OCI-LY1 (cell line): Measurements from ENCODE around the gene ITGB3BP.

Source experiments
- H2AFZ ChIP-seq: fragments of 200-600 bp; sonication (generic), shearing (Covaris generic); 2 replicates; pipeline ENCODE4 v1.6.0; 2014; ENCODE audit warnings: antibody characterized with exemption, mild to moderate bottlenecking, low read length
- H3F3A ChIP-seq: fragments of 200-600 bp; sonication (generic), shearing (Covaris generic); 2 replicates; pipeline ENCODE4 v1.6.0; 2014; ENCODE audit warnings: mild to moderate bottlenecking, antibody characterized with exemption, low read length, moderate library complexity; ENCODE audit not compliant: insufficient read depth
- H3K27ac ChIP-seq: fragments of 200-600 bp; sonication (generic); 2 replicates; pipeline ENCODE4 v1.5.1; 2014; ENCODE audit warnings: low read length, mixed run types, mild to moderate bottlenecking, low read depth; ENCODE audit not compliant: poor library complexity, severe bottlenecking
- H3K27me3 ChIP-seq: fragments of 200-600 bp; sonication (generic); 2 replicates; pipeline ENCODE4 v1.6.0; 2014; ENCODE audit warnings: antibody characterized with exemption, mild to moderate bottlenecking, low read length, moderate library complexity; ENCODE audit not compliant: insufficient read depth
- H3K36me3 ChIP-seq: fragments of 200-600 bp; sonication (generic); 2 replicates; pipeline ENCODE4 v1.6.1; 2014; ENCODE audit warnings: mild to moderate bottlenecking, antibody characterized with exemption, low read length, moderate library complexity, mixed read lengths; ENCODE audit not compliant: insufficient read depth
- H3K4me1 ChIP-seq: fragments of 200-600 bp; sonication (generic); 2 replicates; pipeline ENCODE4 v1.5.1; 2014; ENCODE audit warnings: mild to moderate bottlenecking, low read length, moderate library complexity; ENCODE audit not compliant: insufficient read depth, severe bottlenecking
- H3K4me2 ChIP-seq: fragments of 200-600 bp; sonication (generic), shearing (Covaris generic); 2 replicates; pipeline ENCODE4 v1.6.1; 2014; ENCODE audit warnings: low read length
- H3K4me3 ChIP-seq: fragments of 200-600 bp; sonication (generic); 2 replicates; pipeline ENCODE4 v1.5.1; 2014; ENCODE audit warnings: low read length, low read depth, mild to moderate bottlenecking, mixed read lengths; ENCODE audit not compliant: poor library complexity, severe bottlenecking
- H3K79me2 ChIP-seq: fragments of 200-600 bp; shearing (Covaris generic); 2 replicates; pipeline ENCODE4 v1.6.1; 2016; ENCODE audit warnings: mixed run types, low read length, mixed read lengths; ENCODE audit not compliant: insufficient read depth
- H3K9ac ChIP-seq: fragments of 200-600 bp; sonication (generic), shearing (Covaris generic); 2 replicates; pipeline ENCODE4 v1.6.1; 2014; ENCODE audit warnings: mild to moderate bottlenecking, low read length, mixed read lengths
- H3K9me2 ChIP-seq: fragments of 200-600 bp; sonication (generic), shearing (Covaris generic); 2 replicates; pipeline ENCODE4 v1.6.1; 2014; ENCODE audit warnings: low read depth, mild to moderate bottlenecking, low read length, mixed read lengths
- H3K9me3 ChIP-seq: fragments of 200-600 bp; shearing (Covaris generic); 2 replicates; pipeline ENCODE4 v1.6.1; 2014; ENCODE audit warnings: low read length, mixed read lengths
- H4K20me1 ChIP-seq: fragments of 200-600 bp; sonication (generic), shearing (Covaris generic); 2 replicates; pipeline ENCODE4 v1.6.0; 2016; ENCODE audit warnings: mild to moderate bottlenecking, low read length; ENCODE audit not compliant: insufficient read depth
- CTCF ChIP-seq: fragments of 200-600 bp; sonication (generic), shearing (Covaris generic); IDR thresholded peaks from 2 replicates; pipeline ENCODE4 v1.5.1; 2017; ENCODE audit warnings: mild to moderate bottlenecking, antibody characterized with exemption, low read length, moderate library complexity, mixed read lengths
- EZH2 ChIP-seq: fragments of 200-600 bp; sonication (generic), shearing (Covaris generic); IDR thresholded peaks from 2 replicates; pipeline ENCODE4 v1.8.0; 2017; ENCODE audit warnings: borderline replicate concordance, mixed run types, mild to moderate bottlenecking, antibody characterized with exemption, low read length, moderate library complexity, mixed read lengths

The ITGB3BP gene

GRCh38 chr1:63498106-63498505, 24.9 kb downstream of the ITGB3BP start:
- no peaks in the 10 kb centered on the region for H3K4me1 ChIP-seq
- no peaks in the 10 kb centered on the region for H3F3A ChIP-seq
- no peak overlapping the region for H2AFZ ChIP-seq
- H3K4me3 ChIP-seq: no peak overlapping the region
- H3K9me3 ChIP-seq: 0 out of 2 replicates have a peak, but pooled peaks cover 2% of the 10 kb centered on the region
- H3K9me2 ChIP-seq: no peaks in the 10 kb centered on the region
- H3K4me2 ChIP-seq: no peak overlapping the region
- H3K27ac ChIP-seq: no peak overlapping the region
- no peaks in the 10 kb centered on the region for H4K20me1 ChIP-seq
- H3K9ac ChIP-seq: no peak overlapping the region
- no peaks in the 10 kb centered on the region for H3K27me3 ChIP-seq
- H3K79me2 ChIP-seq: 0 out of 2 replicates have a peak, but pooled peaks cover 3% of the 10 kb centered on the region
- peaks cover 16% of the 10 kb centered on the region for H3K36me3 ChIP-seq
- TF ChIP-seq CTCF (no peak), EZH2 (no peak)

GRCh38 chr1:63497577-63497976, 25.4 kb downstream of the ITGB3BP start:
- Histone ChIP-seq H2AFZ (no peak overlapping the region), H4K20me1 (no peaks in the 10 kb centered on the region), H3K9me2 (no peaks in the 10 kb centered on the region), H3F3A (no peaks in the 10 kb centered on the region), H3K9me3 (0 out of 2 replicates have a peak, but pooled peaks cover 2% of the 10 kb centered on the region), H3K79me2 (0 out of 2 replicates have a peak, but pooled peaks cover 3% of the 10 kb centered on the region), H3K27me3 (no peaks in the 10 kb centered on the region), H3K36me3 (peaks cover 16% of the 10 kb centered on the region), H3K4me3 (no peak overlapping the region), H3K27ac (no peak overlapping the region), H3K9ac (no peak overlapping the region), H3K4me1 (no peaks in the 10 kb centered on the region), H3K4me2 (no peak overlapping the region)
- TF ChIP-seq CTCF (no peak), EZH2 (no peak)

GRCh38 chr1:63487336-63488065, 35.5 kb downstream of the ITGB3BP start:
- Histone ChIP-seq H3F3A (no peaks in the 10 kb centered on the region), H3K4me2 (no peak overlapping the region), H3K36me3 (no peaks in the 10 kb centered on the region; the same call in 1 of the 2 replicates), H3K27ac (no peak overlapping the region), H3K9me3 (no peaks in the 10 kb centered on the region), H2AFZ (no peak overlapping the region), H3K4me3 (no peak overlapping the region), H4K20me1 (no peaks in the 10 kb centered on the region), H3K4me1 (no peaks in the 10 kb centered on the region), H3K27me3 (no peaks in the 10 kb centered on the region), H3K79me2 (no peaks in the 10 kb centered on the region), H3K9ac (no peak overlapping the region), H3K9me2 (no peaks in the 10 kb centered on the region)
- no peak for TF ChIP-seq CTCF
- no peak for TF ChIP-seq EZH2
